CD4-positive, alpha-beta T cell treated with Interferon gamma for 1 hour (primary cell): ENCODE measurements around the gene SAMD8.
"Not testable (repeated sequence)": the region's sequence is repeated elsewhere in the genome, so short reads cannot be mapped to it uniquely, and the experiment has no call there.

Source experiments
- DNase-seq: peaks from one replicate; pipeline ENCODE4 v3.0.0-alpha.2; 2020

SAMD8 gene

DNA sequence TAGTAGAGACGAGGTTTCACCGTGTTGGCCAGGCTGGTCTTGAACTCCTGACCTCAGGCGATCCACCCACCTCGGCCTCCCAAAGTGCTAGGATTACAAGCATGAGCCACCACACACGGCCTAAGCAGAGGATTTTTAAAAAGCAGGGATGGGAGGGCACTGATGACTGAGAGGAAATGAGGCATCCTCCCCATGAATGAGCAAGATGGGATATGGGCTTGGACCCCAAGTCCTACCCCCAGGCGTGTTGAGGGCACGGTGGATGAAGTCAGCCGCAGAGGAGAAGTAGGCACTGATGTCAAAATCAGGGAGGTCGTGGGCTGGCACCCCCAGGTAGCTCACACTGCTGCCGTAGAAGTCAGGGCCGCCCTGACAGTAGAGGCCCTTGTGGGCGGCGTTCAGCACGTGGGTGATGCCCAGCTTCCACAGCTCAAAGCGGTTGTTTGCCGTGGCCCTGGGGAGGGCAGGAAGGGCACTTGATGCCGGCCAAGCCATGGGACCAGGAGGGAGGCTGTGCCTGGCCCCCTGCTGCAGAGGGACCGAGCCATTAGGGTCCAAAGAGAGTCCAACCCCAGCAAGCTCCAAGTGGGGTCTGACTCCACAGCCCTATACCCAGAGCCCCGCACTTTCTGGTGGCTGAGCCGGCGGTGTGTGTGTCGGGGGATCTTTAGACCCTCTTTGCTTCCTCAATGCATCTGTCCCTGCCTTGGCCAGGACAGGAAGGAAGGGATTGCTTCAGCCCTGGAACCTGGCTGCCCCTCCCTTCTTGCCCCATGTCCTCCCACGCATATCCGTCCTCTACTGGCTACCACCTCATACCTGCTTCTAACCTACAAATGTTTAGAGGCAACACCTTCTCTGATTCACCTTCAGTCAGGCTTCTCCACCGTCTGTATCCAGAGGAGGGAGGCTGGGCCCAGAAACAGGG, 3.4 kb upstream of the SAMD8 start:
- no peak for DNase-seq

DNA sequence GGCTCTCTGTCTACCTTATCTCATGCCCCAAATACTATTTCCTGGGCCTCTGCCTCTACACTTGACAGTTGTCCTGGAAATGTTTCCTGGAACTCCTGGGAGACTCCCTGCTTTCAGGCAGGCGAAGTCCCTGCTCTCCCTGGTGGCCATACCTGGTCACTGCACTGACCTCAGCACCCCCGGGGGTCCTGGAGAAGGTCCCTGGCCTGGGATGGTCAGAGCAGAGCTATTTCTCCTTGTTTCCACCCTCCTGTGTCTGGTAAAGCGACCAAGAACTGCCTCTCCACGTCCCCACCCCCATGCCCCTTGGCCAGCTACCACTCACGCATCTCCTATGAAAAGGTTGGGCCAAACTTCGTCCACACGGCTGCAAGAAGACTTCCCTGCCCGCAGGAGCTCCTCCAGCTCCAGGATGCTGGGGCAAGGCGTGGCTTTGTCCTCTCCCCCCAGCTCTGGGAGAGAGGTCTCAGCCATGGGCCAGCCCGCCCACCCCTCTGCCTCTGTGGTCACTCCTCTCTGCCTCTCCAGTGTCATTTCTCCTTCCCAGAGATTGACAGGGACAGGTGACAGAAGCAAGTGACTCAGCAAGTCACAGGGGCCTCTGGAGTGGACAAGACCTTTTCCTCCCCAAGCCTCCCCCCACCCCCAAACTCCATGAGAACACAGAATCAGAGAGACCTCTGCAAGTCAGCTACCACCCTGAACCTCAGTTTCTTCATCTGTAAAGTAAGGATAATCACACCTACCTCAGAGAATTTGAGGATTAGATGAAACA, 2.6 kb upstream of the SAMD8 start:
- no peak for DNase-seq

- DNase-seq = no peak
Measured at GRCh38 chr10:75109459-75109778, 2.0 kb upstream of the SAMD8 start.

DNA sequence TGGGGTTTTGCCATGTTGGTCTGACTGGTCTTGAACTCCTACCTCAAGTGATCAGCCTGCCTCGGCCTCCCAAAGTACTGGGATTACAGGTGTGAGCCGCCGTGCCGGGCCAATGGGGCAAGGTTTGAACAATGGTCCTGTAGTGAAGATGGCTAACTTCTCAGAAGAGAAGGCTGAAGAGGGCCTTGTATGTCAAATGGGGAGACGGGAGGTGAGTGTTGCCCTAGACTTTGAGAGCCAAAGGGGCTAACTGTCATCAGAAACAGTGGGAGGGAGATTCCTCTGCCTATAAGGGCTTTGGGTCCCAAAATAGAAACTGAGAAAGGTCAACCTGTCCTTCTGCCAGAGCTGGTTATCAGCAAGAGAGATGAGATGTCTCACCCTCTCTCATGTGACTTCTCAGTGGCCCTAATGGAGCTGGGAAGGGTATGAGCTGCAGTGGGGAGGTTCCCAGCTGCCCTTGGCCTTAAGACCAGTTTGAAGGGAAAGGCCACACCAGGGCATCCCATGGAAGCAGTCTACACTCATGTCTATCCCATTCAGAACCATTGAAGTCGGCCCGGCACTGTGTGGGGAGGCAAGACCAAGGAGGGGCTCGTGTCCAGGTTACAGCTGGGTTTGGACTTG, 1.3 kb upstream of the SAMD8 start:
- DNase-seq = no peak

DNA sequence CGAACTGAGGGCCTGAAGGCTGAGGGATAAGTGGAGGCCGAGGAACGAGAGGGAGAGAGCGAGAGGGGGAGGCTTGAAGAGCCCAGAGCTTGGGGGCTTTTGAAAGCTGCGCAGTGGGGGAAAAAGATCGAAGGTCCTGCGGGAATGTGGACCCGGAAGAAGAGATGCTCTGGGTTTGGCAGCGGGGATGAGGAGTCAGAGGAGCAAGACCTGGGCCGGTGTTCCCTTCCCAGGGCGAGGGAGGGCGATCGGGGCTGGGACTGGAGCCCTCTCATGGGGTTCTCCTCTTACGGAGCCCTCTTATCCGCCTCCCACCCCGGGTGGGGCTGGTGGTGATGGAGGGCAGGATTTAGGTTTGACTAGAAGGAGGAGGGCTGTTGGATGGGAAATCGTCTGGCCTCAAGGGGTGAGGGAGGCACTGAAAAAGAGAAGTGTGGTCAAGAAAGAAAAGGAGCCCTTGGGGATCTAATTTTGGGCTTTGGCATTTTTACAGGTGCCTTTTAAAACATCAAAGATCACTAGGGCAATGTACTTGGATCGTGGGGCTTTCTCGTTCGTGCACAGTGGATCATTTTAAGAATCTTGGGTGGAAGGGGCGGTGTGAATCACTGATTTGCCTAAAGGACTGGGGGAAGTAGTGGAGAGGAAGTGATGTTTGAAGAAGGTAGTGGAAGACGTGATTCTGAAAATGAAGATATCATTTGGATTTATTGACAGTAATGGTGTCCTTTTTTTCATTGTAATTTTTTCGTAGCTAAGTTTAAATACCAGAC, 637 bp downstream of the SAMD8 start:
- DNase-seq = peak; percentile 38

DNA sequence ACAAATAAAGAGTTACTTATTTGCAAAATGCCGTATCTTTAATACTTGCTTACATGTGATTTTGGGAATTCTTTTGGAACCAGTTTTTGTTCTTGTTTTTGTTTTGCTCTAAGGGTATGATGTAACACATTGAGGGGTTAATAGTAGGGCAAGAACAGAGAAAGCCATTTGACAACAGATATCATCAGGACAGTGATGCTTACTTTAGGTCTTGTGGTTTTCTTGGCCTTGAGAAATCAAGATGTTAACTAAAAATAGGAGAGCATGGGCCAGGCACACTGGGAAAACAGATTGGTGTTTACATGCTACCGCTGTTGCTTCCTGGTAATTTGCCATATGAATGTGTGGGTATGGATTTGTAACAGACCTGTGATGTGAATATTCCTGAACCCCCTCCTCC, 3.7 kb downstream of the SAMD8 start:
- DNase-seq = no peak

- not testable (repeated sequence) for DNase-seq
Measured at GRCh38 chr10:75116941-75117775, 5.7 kb downstream of the SAMD8 start.

GRCh38 chr10:75117995-75118394, 6.5 kb downstream of the SAMD8 start:
- no peak for DNase-seq

DNA sequence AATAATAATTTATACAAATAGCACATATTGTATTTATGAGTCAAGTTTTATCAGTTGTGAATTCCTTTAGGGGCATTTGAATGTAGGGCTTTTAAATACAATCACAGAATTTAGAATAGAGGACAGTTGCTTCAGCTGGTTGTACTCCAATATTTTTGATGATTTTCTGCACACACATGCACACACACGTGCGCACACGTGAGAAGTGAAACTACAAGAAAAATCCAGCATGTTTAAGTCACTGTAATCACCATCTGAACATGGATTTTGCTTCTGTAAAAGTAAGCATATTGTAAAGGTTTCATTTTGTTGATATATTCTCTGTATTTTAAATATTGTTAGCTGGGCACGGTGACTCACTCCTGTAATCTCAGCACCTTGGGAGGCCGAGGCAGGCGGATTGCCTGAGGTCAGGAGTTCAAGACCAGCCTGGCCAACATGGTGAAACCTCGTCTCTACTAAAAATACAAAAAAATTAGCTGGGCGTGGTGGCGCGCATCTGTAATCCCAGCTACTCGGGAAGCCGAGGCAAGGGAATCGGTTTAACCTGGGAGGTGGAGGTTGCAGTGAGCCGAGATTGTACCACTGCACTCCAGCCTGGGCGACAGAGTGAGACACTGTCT, 8.1 kb downstream of the SAMD8 start:
- not testable (repeated sequence) for DNase-seq

DNA sequence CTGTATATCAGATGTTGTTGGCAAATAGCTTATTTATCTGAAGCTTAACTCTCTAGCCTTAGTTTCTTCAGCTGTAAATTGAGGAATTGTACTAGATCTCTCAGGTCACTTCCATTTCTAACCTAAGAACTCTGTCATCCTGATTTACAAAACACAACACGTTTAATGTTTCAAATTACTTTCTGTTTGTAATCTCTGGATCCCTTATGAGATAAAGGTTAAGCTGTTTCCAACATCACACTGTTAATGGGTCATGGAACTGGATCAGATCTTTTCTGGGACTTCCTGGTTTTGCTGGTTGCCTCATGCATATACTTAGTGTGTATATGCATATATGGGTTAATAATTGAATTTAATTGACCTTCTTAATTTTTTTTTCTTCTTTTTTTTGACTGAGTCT, 9.9 kb downstream of the SAMD8 start:
- no peak for DNase-seq

DNA sequence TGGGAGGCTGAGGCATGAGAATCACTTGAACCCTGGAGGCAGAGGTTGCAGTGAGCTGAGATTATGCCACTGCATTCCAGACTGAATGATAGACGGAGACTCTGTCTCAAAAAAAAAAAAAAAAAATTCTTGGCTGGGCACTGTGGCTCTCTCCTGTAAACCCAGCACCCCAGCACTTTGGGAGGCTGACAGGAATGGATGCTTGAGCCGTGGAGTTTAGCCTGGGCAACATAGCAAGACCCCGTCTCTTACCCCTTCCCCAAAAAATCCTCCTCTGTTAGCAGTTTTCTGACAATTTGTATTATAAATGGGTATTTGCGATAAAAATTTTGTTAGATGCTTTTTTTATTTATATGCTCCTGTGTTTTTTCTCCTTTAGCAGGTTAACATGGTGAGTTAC, 11.0 kb downstream of the SAMD8 start:
- no peak for DNase-seq

DNA sequence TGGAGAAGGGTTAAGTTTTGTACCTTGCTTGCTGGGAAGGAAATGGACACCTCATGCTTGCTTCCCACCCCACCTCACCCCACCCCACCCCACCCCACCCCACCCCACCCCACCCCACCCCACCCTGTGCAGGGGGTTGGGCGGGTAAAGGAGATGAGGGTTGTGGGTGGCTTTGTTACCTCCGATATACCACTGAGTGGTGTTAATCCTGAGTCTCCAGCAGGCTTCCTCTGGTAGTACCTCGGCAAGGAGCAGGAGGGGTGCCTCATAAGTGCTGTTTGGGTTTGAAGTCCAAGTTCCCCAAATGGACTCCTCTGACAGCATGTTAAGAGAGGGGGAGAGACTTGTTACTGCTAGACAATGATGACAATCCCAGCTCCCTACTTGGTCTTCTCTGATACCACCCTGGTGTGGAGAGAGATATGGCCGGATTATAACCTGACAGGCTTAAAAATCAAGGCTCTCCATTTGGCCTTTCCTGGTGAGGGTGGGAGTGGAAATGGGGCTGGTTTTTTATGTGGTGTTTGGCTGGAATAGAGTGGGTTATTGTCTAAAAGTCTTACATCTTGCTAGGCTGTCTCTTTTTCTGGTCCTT, 11.7 kb downstream of the SAMD8 start:
- no peak for DNase-seq

DNA sequence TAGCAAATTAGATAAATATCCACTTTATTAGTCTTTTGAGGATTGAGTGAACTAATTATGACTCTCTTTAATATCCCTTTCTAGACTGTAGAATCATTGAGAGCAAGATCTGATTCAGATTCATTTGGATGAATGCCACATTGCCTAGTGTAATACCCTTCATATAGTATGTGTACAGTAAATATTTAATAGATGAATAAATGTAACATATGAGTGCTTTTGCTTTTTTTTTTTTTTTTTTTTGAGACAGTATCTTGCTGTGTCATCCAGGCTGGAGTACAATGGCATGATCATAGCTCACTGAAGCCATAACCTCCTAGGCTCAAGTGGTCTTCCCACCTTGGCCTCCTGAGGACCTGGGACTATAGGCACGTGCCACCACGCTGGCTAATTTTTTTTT, 14.8 kb downstream of the SAMD8 start:
- no peak for DNase-seq

DNA sequence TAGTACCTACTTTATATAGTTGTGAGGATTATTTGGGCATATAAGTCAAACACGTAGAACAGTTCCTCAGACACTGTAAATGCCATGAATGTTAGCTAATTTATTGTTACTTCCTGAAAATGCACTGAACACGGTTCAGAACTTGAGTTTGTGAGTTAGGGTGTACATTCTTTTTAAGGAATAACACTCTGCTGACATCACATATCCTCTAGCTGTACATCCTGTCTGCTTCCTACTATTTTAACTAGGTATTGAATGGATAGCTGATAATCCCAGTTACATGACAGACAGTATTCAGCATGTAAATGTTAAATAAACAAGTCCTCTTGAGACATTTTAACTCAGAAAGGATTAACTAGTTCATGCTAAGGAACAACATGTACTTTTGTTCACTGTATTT, 16.0 kb downstream of the SAMD8 start:
- DNase-seq = no peak

- DNase-seq = peak; percentile 11
Measured at GRCh38 chr10:75128985-75129384, 17.5 kb downstream of the SAMD8 start.

- DNase-seq = no peak
Measured at GRCh38 chr10:75129537-75129936, 18.1 kb downstream of the SAMD8 start.

DNA sequence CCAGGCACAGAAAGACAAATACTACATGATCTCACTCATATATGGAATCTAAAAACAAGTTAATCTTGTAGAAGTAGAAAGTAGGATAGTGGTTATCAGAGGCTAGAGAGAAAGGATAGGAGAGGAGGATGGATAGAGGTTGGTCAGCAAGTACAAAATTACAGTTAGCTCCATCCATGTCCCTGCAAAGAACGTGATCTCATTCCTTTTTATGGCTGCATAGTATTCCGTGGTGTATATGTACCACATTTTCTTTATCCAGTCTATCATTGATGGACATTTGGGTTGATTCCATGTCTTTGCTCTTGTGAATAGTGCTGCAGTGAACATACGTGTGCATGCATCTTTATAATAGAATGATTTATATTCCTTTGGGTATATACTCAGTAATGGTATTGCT, 22.2 kb downstream of the SAMD8 start:
- not testable (repeated sequence) for DNase-seq

- DNase-seq = no peak
Measured at GRCh38 chr10:75136346-75136745, 24.9 kb downstream of the SAMD8 start.

- no peak for DNase-seq
Measured at GRCh38 chr10:75137533-75138438, 26.3 kb downstream of the SAMD8 start.

DNA sequence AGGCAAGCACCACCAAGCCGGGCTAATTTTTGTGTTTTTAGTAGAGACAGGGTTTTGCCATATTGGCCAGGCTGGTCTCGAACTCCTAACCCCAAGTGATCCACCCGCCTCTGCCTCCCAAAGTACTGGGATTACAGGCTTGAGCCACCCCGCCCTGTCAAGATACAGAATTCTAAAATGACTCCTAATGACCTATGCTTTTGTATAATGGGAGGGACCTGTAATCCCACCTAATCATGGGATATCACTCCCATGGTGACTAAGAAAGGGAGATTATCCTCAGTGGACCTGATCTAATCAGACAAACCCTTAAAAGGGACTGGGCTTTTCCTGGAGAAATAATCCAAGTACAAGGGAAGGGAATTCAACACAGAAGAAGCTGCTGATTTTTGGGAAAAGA, 28.8 kb downstream of the SAMD8 start:
- no peak for DNase-seq
